IMR-90 (cell line): ENCODE data around the gene FAU.

Experiments used
- CEBPB ChIP-seq: IDR thresholded peaks from 2 replicates; pipeline ENCODE4 v1.6.1; 2012; ENCODE audit warnings: low read depth, low read length, improper control_type of control experiment
- CTCF ChIP-seq: conservative IDR thresholded peaks from 2 replicates; pipeline ENCODE4 v1.5.1; 2012; ENCODE audit warnings: mild to moderate bottlenecking, low read depth, low read length, improper control_type of control experiment
- MAZ ChIP-seq: IDR thresholded peaks from 2 replicates; pipeline ENCODE4 v1.6.1; 2012; ENCODE audit warnings: low read depth, mild to moderate bottlenecking, low read length, improper control_type of control experiment, moderate library complexity, borderline replicate concordance
- MXI1 ChIP-seq: IDR thresholded peaks from 2 replicates; pipeline ENCODE4 v1.6.1; 2012; ENCODE audit warnings: low read depth, mild to moderate bottlenecking, low read length, moderate library complexity, borderline replicate concordance
- POLR2A ChIP-seq: IDR thresholded peaks from 2 replicates; pipeline ENCODE4 v1.6.1; 2012; ENCODE audit warnings: mild to moderate bottlenecking, low read depth, low read length
- RCOR1 ChIP-seq: IDR thresholded peaks from 2 replicates; pipeline ENCODE4 v1.6.1; 2012; ENCODE audit warnings: mild to moderate bottlenecking, low read length, improper control_type of control experiment; ENCODE audit not compliant: insufficient replicate concordance

- TF ChIP-seq CTCF (no peak), MAZ (no peak), POLR2A (no peak), RCOR1 (no peak), CEBPB (no peak), MXI1 (no peak)
Observed at GRCh38 chr11:65083134-65083833, 38.6 kb downstream of the FAU start.
